HTR-8/SVneo (cell line): ENCODE results near the gene ASTN1.

Experiments used
- DNase-seq: peaks from one replicate; pipeline ENCODE4 v3.0.0; 2011; ENCODE audit warnings: low spot score, mixed read lengths; ENCODE audit not compliant: insufficient read length
- FAIRE-seq: peaks from 2 replicates; lab custom pipeline; 2011; peaks lifted over from hg19 to GRCh38; lab: Jason Lieb, UNC

The ASTN1 gene

GRCh38 chr1:176949033-176949662 lies 215.4 kb downstream of the ASTN1 start:
- DNase-seq = peak; percentile 7
- no peak for FAIRE-seq

GRCh38 chr1:176944606-176945005 lies 219.9 kb downstream of the ASTN1 start:
- DNase-seq (no peak), FAIRE-seq (no peak)

GRCh38 chr1:176943783-176944182 lies 220.7 kb downstream of the ASTN1 start:
- DNase-seq (no peak), FAIRE-seq (no peak)

GRCh38 chr1:176942346-176942745 lies 222.2 kb downstream of the ASTN1 start:
- FAIRE-seq (no peak), DNase-seq (no peak)

- FAIRE-seq = no peak
- no peak for DNase-seq
Measured at GRCh38 chr1:176939993-176940392, 224.5 kb downstream of the ASTN1 start.

- FAIRE-seq = no peak
Measured at GRCh38 chr1:176938375-176938774, 226.1 kb downstream of the ASTN1 start.

GRCh38 chr1:176934370-176934769 lies 230.1 kb downstream of the ASTN1 start:
- FAIRE-seq = no peak
- DNase-seq = no peak

More at GRCh38 chr1:176938375-176938774, 226.1 kb downstream of the ASTN1 start:
- DNase-seq = no peak

- FAIRE-seq (no peak), DNase-seq (no peak)
Measured at GRCh38 chr1:176932114-176933104, 232.1 kb downstream of the ASTN1 start.

GRCh38 chr1:176931526-176931925 lies 233.0 kb downstream of the ASTN1 start:
- no peak for FAIRE-seq

GRCh38 chr1:176926330-176927086 lies 238.0 kb downstream of the ASTN1 start:
- DNase-seq = no peak
- no peak for FAIRE-seq

More at GRCh38 chr1:176931526-176931925, 233.0 kb downstream of the ASTN1 start:
- no peak for DNase-seq

GRCh38 chr1:176925223-176925622 lies 239.3 kb downstream of the ASTN1 start:
- FAIRE-seq (no peak), DNase-seq (no peak)

GRCh38 chr1:176923283-176923682 lies 241.2 kb downstream of the ASTN1 start:
- DNase-seq (no peak), FAIRE-seq (no peak)

GRCh38 chr1:176919386-176920378 lies 244.8 kb downstream of the ASTN1 start:
- DNase-seq = no peak
- FAIRE-seq = no peak

- no peak for FAIRE-seq
- DNase-seq = no peak
Measured at GRCh38 chr1:176905648-176906047, 258.9 kb downstream of the ASTN1 start.

GRCh38 chr1:176904057-176904751 lies 260.3 kb downstream of the ASTN1 start:
- FAIRE-seq (no peak), DNase-seq (no peak)

GRCh38 chr1:176903474-176903873 lies 261.0 kb downstream of the ASTN1 start:
- no peak for FAIRE-seq
- no peak for DNase-seq

- no peak for FAIRE-seq
Measured at GRCh38 chr1:176899321-176899720, 265.2 kb downstream of the ASTN1 start.

GRCh38 chr1:176897350-176898236 lies 266.9 kb downstream of the ASTN1 start:
- DNase-seq (peak; percentile 64), FAIRE-seq (no peak)

More at GRCh38 chr1:176899321-176899720, 265.2 kb downstream of the ASTN1 start:
- no peak for DNase-seq
